ENCODE results near the gene C1QTNF8.
"Not testable (repeated sequence)": the region's sequence is repeated elsewhere in the genome, so short reads cannot be mapped to it uniquely, and the experiment has no call there.

- not testable (repeated sequence) for TF ChIP-seq CTCF, EZH2 (IDR thresholded peaks at IDR 0.05)
Measured at GRCh38 chr16:1086443-1086842, 9.6 kb downstream of the C1QTNF8 start.

All from neural progenitor cell (in vitro differentiated cells).